H1 (cell line): Measurements from ENCODE around the gene GLUD1. TPM values are rescaled to one million over a fixed set of nuclear protein-coding genes. Genes with fewer than 3 reads are reported as not detected.

Source experiments
- CEBPB ChIP-seq: IDR thresholded peaks from 2 replicates; pipeline ENCODE4 v1.6.1; 2012; ENCODE audit warnings: low read depth, low read length
- CHD7 ChIP-seq: fragments of 300-600 bp; sonication (generic); IDR thresholded peaks from 2 replicates; pipeline ENCODE4 v1.7.1; 2012; ENCODE audit warnings: low read length, moderate library complexity, mild to moderate bottlenecking, inconsistent platforms; ENCODE audit not compliant: insufficient replicate concordance
- CREB1 ChIP-seq: IDR thresholded peaks from 2 replicates; pipeline ENCODE4 v1.6.1; 2012; ENCODE audit warnings: inconsistent platforms
- RFX5 ChIP-seq: IDR thresholded peaks from 2 replicates; pipeline ENCODE4 v1.6.1; 2011; ENCODE audit warnings: low read depth, low read length, improper control_type of control experiment, borderline replicate concordance
- SIN3A ChIP-seq, 2 experiments: IDR thresholded peaks in 1 of 2; conservative IDR thresholded peaks in 1 of 2; 2 replicates each; pipeline ENCODE4 v1.6.1; 2011 to 2012; ENCODE audit warnings: low read length in 2 of 2, improper control_type of control experiment in 1 of 2, low read depth in 1 of 2, mild to moderate bottlenecking in 1 of 2
- polyA plus RNA-seq, 7 experiments: library from polyadenylated mRNA; depleted of rRNA in 3 of 7; stranded (reverse) in 5 of 7; unstranded in 2 of 7; fragments of >200 nt in 5 of 7; fragments of 200-250 nt in 2 of 7; gene quantifications; 1 replicate in 5 of 7; 2 replicates in 1 of 7; 4 replicates in 1 of 7; pipeline versions ENCODE4 v1.2.1 to v1.2.3, GENCODE V29; 2011 to 2013; ENCODE audit warnings: missing spikeins in 2 of 7, mixed read lengths in 2 of 7
- total RNA-seq: library from RNA; stranded (reverse); fragmentation: NEBNext Ultra II Directional; extraction: Animal tissue kit (Norgen Biotek cat#: 25700); gene quantifications from 2 replicates; pipeline ENCODE4 v1.2.1, GENCODE V29; 2021
- TF ChIP-seq, protein P1 (sequence below): IDR thresholded peaks from 2 replicates; pipeline ENCODE4 v1.6.1; 2011; ENCODE audit warnings: low read depth, mild to moderate bottlenecking, low read length; ENCODE audit not compliant: insufficient read depth

The GLUD1 gene
- total and polyA plus RNA-seq, 2 of the 8 experiments (the other 6 are each of a cell fraction or from before 2014, with no cell fraction given) = 41.0 to 96.2 TPM

- no peak for TF ChIP-seq CHD7
- TF ChIP-seq, protein P1, sequence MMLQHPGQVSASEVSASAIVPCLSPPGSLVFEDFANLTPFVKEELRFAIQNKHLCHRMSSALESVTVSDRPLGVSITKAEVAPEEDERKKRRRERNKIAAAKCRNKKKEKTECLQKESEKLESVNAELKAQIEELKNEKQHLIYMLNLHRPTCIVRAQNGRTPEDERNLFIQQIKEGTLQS = no peak
- TF ChIP-seq SIN3A (conservative IDR thresholded peaks at IDR 0.05 in 1 of 2, IDR thresholded peaks at IDR 0.05 in 1 of 2; ENCODE audit: low read depth in 1 of 2, low read length in 2 of 2) = no peak
- no peak for TF ChIP-seq RFX5
- no peak for TF ChIP-seq CEBPB
- no peak for TF ChIP-seq CREB1
Measured at GRCh38 chr10:87045434-87045938, 49.2 kb downstream of the GLUD1 start (continued).
